Stimulated activated CD4-positive, alpha-beta T cell treated with anti-CD3 and anti-CD28 coated beads, Interleukin-4, amount 100 ng/mL, for 24 hours (primary cell): ENCODE results near the gene SMTNL2.
"Not testable (repeated sequence)": the region's sequence is repeated elsewhere in the genome, so short reads cannot be mapped to it uniquely, and the experiment has no call there.

ENCODE experiments used
- DNase-seq: peaks from one replicate; pipeline ENCODE4 v3.0.0-alpha.2; 2020

The SMTNL2 gene

GRCh38 chr17:4638766-4639165 is 54.4 kb downstream of the SMTNL2 start:
- DNase-seq, result not testable (repeated sequence)

- DNase-seq, result peak; percentile 35
Measured at GRCh38 chr17:4639301-4640059, 55.2 kb downstream of the SMTNL2 start.

- DNase-seq, result not testable (repeated sequence)
Measured at GRCh38 chr17:4640569-4641188, 56.4 kb downstream of the SMTNL2 start.

DNA sequence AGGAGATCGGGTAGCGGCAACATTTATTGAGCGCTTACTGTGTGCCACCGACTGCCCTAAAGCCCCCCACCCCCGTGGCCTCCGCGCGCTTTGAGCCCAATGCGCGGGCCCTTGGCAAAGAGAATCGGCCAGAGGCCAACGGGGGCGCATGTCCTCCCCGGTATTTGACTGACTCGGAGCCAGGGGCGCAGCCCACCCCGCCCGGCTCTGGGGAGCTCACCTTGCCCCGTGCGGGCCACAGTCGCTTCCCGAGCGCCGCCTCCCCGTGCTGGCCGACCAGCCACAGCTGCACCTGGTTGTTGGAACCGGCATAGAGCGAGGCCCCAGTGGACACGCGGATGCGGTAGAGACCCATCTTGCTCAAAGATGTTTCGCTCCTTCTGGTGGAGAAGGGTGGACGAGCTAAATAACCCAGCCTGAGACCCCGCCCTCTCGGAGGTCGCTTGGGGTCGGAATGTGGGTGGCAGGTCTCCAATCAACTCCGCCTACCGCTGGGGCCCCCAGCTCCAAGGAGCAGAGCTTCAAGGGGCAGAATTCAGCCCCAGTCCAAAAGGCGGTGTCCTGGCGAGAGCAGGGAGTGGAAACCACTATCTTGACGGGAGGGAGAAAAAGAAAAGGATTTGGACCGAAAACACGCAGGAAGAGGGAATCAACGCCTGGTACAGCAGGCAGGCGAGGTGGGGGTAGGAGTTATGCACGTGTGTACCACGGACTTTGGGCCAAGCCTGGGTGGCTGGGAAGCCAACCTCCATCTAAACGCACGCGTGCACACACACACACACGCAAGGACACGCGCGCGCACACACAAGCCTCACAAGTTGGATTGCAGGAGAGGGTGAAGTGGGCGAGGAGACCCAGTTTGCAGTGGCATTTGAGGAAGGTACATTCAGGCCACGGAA is 57.2 kb downstream of the SMTNL2 start, which contains the start of gene ALOX15:
Gene ALOX15 (minus strand): TSS at position 382 of the 899 bp plus-strand sequence. CDS start 27 bp downstream, at position 355.
- DNase-seq, result no peak

DNA sequence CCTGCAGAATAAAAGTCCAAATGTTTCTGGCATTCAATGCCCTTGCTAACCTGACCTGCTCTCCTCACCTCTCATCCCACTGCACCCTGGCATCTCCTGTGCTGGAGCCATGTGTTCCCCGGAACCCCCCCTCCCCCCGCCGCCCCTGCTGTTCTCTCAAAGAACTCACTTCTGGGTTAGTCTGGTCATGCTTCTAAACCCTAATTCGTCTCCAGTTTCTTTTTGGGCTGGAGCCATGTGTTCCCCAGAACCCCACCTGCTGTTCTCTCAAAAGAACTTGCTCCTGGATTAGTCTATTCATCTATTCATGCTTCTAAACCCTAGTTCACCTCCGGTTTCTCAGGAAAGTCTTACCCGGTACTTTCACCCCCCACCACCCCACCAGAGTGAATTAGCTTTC is 58.0 kb downstream of the SMTNL2 start:
- no peak for DNase-seq

- no peak for DNase-seq
Measured at GRCh38 chr17:4643676-4644075, 59.3 kb downstream of the SMTNL2 start.

GRCh38 chr17:4645642-4646041 is 61.3 kb downstream of the SMTNL2 start:
- DNase-seq, result no peak

GRCh38 chr17:4648741-4649140 is 64.4 kb downstream of the SMTNL2 start:
- DNase-seq, result no peak

- no peak for DNase-seq
Measured at GRCh38 chr17:4652997-4653396, 68.7 kb downstream of the SMTNL2 start.

- DNase-seq, result not testable (repeated sequence)
Measured at GRCh38 chr17:4655933-4656332, 71.6 kb downstream of the SMTNL2 start.

GRCh38 chr17:4657678-4658077 is 73.3 kb downstream of the SMTNL2 start:
- DNase-seq, result no peak
